HG03520 (cell line): ENCODE measurements around the gene TUBB6.

Experiments
- ATAC-seq: cut with Tn5 transposase; IDR thresholded peaks from one replicate; pipeline ENCODE4 v1.9.1; 2021; ENCODE audit warnings: mild to moderate bottlenecking, moderate library complexity; ENCODE audit not compliant: unreplicated experiment

Gene TUBB6

GRCh38 chr18:12307701-12308385, at the start of gene TUBB6:
TUBB6 (plus strand) TSS chr18:12308241; CDS start chr18:12308293, 52 bp downstream.
- ATAC-seq = peak; percentile 42

- ATAC-seq = no peak
Measured at GRCh38 chr18:12258719-12259705, 49.0 kb upstream of the TUBB6 start.

DNA sequence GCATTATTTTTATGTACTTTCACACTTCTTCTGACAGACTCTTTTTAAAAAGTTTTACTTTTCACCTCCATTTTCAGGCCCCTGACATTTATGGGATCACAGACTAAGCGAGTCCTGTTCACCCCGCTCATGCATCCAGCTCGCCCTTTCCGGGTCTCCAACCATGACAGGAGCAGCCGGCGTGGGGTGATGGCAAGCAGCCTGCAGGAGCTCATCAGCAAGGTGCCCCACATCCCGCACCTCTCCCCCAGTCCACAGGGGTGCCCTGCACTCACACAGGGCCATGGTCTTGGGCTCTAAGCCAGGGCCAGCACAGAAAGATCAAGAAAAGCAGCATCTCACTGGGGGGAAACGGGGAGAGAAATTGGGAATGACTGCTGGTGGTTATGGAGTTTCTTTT, 45.3 kb upstream of the TUBB6 start:
- no peak for ATAC-seq

- no peak for ATAC-seq
Measured at GRCh38 chr18:12264864-12265263, 43.2 kb upstream of the TUBB6 start.

DNA sequence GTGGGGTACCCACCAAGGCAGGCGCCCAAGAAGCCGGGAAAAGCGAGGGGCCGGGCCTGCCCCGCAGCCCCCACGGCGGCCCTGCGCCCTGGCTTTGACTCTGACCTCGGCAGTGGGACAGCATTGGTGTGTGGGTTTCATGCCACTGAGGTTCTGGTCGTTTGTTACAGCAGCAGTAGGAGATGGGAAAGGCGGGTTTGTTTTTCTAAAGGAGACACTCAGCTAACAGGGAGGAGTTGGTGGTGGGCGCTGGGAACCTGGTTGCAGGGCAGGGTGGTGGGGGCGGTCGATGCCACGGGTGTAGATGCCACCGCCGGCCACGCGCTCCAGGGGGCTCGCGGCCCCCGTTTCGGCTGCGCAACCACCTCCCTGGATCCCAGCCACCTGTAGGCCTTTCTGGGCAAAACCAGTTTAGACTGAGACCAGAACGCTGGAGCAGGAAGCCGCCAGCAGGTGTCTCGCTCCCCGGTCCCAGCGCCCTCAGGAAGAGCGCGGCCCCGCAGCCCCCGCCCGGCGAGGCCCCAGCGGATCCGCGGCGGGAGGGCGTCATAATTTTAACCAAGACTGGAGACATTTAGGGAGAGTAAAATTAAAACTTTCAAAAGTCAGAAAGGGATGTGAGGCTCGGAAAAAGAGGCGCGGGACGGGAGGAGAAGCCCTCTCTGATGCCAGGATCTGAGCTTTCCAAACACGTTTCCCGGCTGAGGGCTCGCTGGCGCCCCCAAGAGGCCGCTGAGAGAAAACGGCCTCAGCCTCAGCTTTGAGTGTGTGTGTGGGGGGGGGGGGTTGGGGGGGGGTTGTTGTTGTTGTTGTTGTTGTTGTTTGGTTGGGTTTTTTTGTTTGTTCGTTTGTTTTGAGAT, 36.4 kb upstream of the TUBB6 start:
- peak; percentile 74 for ATAC-seq

- ATAC-seq = no peak
Measured at GRCh38 chr18:12274793-12275192, 33.2 kb upstream of the TUBB6 start.

DNA sequence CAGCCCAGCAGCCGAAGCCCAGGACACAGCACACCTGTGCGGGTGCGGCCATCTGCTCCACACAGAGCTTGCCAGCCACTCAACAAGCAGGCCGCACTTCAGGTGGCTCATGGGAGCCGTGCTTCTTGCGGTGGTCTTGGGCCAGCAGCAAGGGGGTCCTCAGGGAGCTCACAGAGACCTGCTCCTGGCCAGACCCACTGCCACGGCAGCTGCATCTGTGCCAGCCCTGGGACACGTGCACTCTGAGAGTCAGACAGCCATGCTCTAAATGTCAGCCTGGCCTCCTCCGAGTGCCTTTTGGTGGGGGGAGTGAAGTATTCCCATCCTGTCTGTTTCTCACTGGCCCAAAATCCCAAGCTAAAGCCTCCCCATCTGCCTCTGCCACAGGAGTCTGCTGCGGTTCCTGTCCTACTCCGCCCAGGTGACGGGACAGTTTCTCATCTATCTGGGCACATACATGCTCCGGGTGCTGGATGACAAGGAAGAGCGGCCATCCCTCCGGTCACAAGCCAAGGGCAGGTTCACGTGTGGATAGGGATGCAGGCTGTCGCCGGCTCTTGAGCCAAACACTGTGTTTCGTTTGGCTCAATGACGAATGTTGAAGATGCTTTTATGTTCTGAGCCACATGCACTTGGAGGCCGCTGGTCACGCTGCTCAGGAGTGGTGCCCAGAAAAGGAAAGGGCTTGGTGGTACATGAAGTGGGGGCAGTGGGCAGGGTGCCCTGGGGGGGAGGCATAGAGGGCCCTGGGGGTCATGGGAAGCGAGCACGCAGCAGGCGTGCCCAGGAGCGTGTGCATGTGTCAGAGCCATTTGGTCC, 31.1 kb upstream of the TUBB6 start:
- ATAC-seq = no peak

DNA sequence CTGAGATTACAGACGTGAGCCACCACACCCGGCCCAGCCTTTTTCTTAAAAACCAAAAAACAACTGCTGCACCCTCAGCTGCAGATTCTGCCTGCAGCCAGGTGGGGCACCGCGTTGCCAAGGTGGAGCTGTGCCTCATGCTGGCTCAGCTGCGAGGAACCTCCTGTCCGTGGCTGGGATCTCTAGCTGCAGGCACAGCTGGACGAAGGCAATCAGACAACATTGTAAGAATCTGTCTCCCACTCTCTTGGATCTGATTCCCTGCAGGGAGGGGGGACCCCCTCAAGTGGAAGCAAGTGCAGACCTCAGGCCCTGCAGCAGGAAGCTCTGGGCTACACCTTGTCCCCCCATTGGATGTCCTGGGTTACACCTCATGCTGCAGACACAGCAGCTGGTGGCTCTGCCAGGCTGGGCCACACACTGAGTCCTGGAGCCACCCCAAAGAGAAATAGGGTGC, 29.8 kb upstream of the TUBB6 start:
- ATAC-seq = no peak

GRCh38 chr18:12278741-12279682, 29.0 kb upstream of the TUBB6 start:
- ATAC-seq = no peak

DNA sequence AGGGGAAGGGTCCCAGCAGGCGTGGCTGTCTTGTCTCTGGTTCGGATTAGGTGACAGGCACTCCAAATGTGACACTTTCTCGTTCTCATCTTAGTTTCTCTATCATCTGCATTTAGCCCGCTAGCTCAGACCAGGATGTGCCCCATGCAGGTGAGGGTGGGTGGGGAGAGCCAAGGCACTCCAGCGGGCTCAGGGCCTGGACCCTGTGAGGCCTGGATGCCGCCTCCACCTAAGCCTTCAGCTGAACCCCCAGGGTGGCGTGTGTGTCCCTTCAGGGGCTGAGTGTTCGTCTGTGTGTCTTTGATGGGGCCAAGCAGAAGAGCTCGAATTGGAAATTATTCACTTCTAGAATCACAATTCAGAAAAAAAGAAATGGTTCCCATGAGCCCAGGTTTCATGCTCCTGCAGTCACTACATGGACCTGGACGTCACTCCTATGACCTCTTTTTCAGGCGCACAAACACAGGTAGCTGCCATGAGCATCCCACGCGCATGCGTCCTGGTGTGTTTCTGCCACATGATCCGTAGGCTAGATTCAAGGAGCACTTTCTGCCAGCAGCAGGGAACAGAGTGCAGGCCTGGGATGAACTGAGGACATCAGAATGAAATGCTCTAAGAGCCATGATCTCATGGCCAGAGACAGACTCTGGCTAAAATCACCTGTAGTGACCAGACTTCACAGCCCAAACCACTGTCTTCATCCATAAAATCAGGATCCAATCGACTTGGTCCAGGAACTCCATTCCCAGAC, 28.1 kb upstream of the TUBB6 start:
- ATAC-seq = no peak

- no peak for ATAC-seq
Measured at GRCh38 chr18:12281861-12282260, 26.2 kb upstream of the TUBB6 start.

DNA sequence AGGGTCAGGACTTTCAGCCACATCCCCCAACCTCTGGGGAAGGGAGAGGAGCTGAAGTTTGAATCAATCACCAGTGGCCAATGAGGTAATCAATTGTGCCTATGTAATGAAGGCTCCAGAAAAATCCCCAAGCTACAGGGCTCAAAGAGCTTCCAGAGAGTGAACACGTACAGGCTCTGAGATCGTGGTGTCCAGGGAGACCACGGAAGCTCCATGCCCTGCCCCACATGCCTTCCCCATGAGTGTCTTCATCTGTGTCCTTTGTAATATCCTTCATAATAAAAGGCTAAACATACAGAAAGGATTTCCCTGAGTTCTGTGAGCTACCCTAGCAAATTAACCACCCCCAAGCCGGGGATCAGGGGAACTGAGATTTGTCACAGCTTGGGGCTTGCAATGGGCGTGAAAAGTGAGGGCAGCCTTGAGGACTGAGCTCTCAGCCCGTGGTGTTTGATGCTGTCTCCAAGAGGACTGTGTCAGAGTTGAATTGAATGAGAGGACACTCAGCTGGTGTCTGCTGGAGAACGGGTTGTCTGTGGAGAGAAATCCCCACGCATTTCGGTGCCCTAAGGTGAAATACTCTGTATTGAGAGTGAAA, 25.5 kb upstream of the TUBB6 start:
- no peak for ATAC-seq

GRCh38 chr18:12283256-12283655, 24.8 kb upstream of the TUBB6 start:
- ATAC-seq = no peak

GRCh38 chr18:12283666-12284065, 24.4 kb upstream of the TUBB6 start:
- ATAC-seq = no peak

- ATAC-seq = no peak
Measured at GRCh38 chr18:12287131-12287681, 20.8 kb upstream of the TUBB6 start.

DNA sequence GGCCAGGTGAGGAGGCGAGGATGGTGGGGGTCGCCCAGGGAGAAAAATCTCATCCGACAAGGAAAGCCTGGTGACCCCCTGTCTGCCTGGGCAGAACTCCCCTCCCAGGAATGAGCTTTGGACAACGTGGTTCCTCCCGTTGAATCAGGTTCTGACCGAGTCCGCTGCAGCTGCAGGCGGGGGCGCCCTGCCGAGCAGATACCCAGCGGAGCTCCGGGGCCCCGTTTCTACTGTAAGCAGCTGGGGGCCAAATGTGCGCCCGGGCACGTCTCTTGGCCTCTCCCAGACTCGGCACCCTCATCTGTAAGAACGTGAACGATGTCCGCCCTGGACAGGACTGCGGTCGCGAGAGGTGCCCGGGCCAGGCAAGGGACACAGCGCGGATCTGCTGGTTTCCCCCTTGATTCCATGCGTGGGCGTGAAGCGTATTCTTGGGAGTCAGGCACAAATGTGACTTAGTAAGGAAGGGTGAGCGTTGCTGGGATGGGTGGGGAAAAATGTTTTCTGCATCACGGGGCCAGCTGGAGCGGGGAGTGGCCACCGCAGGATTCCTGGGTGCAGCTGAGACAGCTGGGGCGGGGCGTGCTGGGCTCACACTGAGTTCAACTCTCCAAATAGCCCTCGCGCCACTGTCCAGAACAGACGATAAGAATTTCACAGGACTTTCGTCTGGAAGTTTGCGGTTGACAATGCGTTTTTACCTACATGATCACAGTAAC, 20.2 kb upstream of the TUBB6 start:
- ATAC-seq = no peak

- ATAC-seq = no peak
Measured at GRCh38 chr18:12288403-12288755, 19.7 kb upstream of the TUBB6 start.
